ENCODE data around the gene ANKRD27. TPM values are rescaled to one million over a fixed set of nuclear protein-coding genes. Genes with fewer than 3 reads are reported as not detected.
A peak's percentile ranks its signal among the peaks of the same experiment; 100 is the strongest.

ANKRD27 gene
- total RNA-seq, 4 donors from 2014 or later: 26.4 to 36.2 (median 30.8) TPM

GRCh38 chr19:32691952-32692726 lies 17.2 kb upstream of the ANKRD27 start:
- peak in 1 of 2 donors; percentile 74 for DNase-seq (ENCODE audit: low spot score in 2 of 2)
- no peak for TF ChIP-seq CTCF (IDR thresholded peaks at IDR 0.05)
- TF ChIP-seq EP300 (IDR thresholded peaks at IDR 0.05): no peak
- no peak for TF ChIP-seq POLR2AphosphoS5 (IDR thresholded peaks at IDR 0.05)
- TF ChIP-seq POLR2A (IDR thresholded peaks at IDR 0.05): no peak

GRCh38 chr19:32691291-32691951 lies 16.4 kb upstream of the ANKRD27 start, which contains the start of gene NUDT19:
TSS of gene NUDT19 (plus strand) at chr19:32691821. CDS start at chr19:32691961, 140 bp downstream.
- Histone ChIP-seq H3K9me3 (no peaks in the 10 kb centered on the region), H3K27ac (peak within 1 kb of the TSS; percentile 93), H3K4me3 (peak within 1 kb of the TSS; percentile 80), H3K4me1 (peaks cover 55% of the 10 kb centered on the region), H3K27me3 (no peaks in the 10 kb centered on the region), H3K36me3 (no peaks in the 10 kb centered on the region)
- TF ChIP-seq POLR2AphosphoS5 (IDR thresholded peaks at IDR 0.05): peak in 2 of 3 donors; percentile 16 to 75
- TF ChIP-seq CTCF (IDR thresholded peaks at IDR 0.05): no peak
- TF ChIP-seq EP300 (IDR thresholded peaks at IDR 0.05): no peak
- no peak for TF ChIP-seq POLR2A (IDR thresholded peaks at IDR 0.05)
- peak; percentile 89 to 91 for DNase-seq (ENCODE audit: low spot score in 2 of 2)
- WGBS: 18% methylated on average over 10 of the region's 32 CpGs

More at GRCh38 chr19:32691952-32692726, 17.2 kb upstream of the ANKRD27 start:
- Histone ChIP-seq H3K36me3 (no peaks in the 10 kb centered on the region), H3K27me3 (no peaks in the 10 kb centered on the region), H3K4me1 (peaks cover 58% of the 10 kb centered on the region), H3K9me3 (no peaks in the 10 kb centered on the region), H3K4me3 (peak overlapping the region; percentile 80), H3K27ac (peak overlapping the region; percentile 93)
- 1% methylated on average over 62 of the region's 93 CpGs for WGBS

DNA sequence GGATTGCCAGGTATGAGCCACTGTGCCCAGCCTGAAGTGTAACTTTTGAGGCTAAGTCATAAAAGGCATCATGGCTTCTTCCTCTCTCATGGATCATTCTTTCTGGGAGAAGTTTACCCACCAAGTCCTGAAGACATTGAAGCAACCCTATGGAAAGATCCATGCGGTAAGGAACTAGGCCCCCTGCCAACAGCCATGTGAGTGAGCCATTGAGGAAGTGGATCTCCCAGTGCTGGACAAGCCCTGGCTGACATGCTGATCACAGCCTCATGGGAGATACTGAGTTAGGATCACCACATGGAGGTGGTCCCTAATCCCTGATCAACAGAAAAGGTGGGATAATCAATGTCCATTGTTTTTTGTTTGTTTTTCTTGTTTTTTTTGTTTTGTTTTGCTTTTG lies 13.3 kb upstream of the ANKRD27 start:
- Histone ChIP-seq H3K4me3 (no peak overlapping the region), H3K27ac (no peak overlapping the region), H3K27me3 (no peaks in the 10 kb centered on the region), H3K4me1 (peaks cover 24% of the 10 kb centered on the region), H3K36me3 (no peaks in the 10 kb centered on the region), H3K9me3 (no peaks in the 10 kb centered on the region)
- TF ChIP-seq POLR2A (IDR thresholded peaks at IDR 0.05): no peak
- no peak for TF ChIP-seq CTCF (IDR thresholded peaks at IDR 0.05)
- no peak for TF ChIP-seq POLR2AphosphoS5 (IDR thresholded peaks at IDR 0.05)
- no peak for TF ChIP-seq EP300 (IDR thresholded peaks at IDR 0.05)
- 60% methylated on average over 1 of the region's 1 CpG for WGBS
- DNase-seq (ENCODE audit: low spot score in 2 of 2): peak in 1 of 2 donors; percentile 70

- no peak for DNase-seq (ENCODE audit: low spot score in 2 of 2)
- no peak overlapping the region for H3K4me3 ChIP-seq
- H3K4me1 ChIP-seq: peaks cover 18% of the 10 kb centered on the region
- 88% methylated on average over 4 of the region's 4 CpGs for WGBS
- H3K9me3 ChIP-seq: no peaks in the 10 kb centered on the region
- no peak for TF ChIP-seq CTCF (IDR thresholded peaks at IDR 0.05)
- no peak for TF ChIP-seq EP300 (IDR thresholded peaks at IDR 0.05)
- TF ChIP-seq POLR2AphosphoS5 (IDR thresholded peaks at IDR 0.05): no peak
- TF ChIP-seq POLR2A (IDR thresholded peaks at IDR 0.05): no peak
- H3K27me3 ChIP-seq: no peaks in the 10 kb centered on the region
- no peak overlapping the region for H3K27ac ChIP-seq
- no peaks in the 10 kb centered on the region for H3K36me3 ChIP-seq
Measured at GRCh38 chr19:32687681-32688080, 12.7 kb upstream of the ANKRD27 start.

Data from suprapubic skin (tissue), 4 donors.